Large intestine (tissue), 3 donors: ENCODE data around the gene TMEM107. TPM values are rescaled to one million over a fixed set of nuclear protein-coding genes. Genes with fewer than 3 reads are reported as not detected.

Source experiments
- DNase-seq, 2 donors: peaks; one replicate each; pipeline versions ENCODE4 v3.0.0 to v3.0.0-alpha.2; 2013
- H3K27ac ChIP-seq: one replicate; pipeline ENCODE4 v1.5.1; 2013; ENCODE audit warnings: low read length
- H3K27me3 ChIP-seq: 2 replicates; pipeline ENCODE4 v1.6.1; 2013; ENCODE audit warnings: low read length; ENCODE audit not compliant: control insufficient read depth, insufficient read depth
- H3K36me3 ChIP-seq: 2 replicates; pipeline ENCODE4 v1.6.1; 2013; ENCODE audit warnings: low read length; ENCODE audit not compliant: control insufficient read depth, insufficient read depth
- H3K4me1 ChIP-seq: one replicate; pipeline ENCODE4 v1.6.1; 2013; ENCODE audit warnings: low read length; ENCODE audit not compliant: control insufficient read depth, insufficient read depth
- H3K4me3 ChIP-seq: one replicate; pipeline ENCODE4 v1.5.1; 2013; ENCODE audit warnings: low read length
- H3K9me3 ChIP-seq: one replicate; pipeline ENCODE4 v1.6.1; 2013; ENCODE audit warnings: mild to moderate bottlenecking, low read depth, low read length, moderate library complexity; ENCODE audit not compliant: control insufficient read depth
- WGBS: methylation state at CpG from one replicate; pipeline ENCODE4 v1.1.5; 2013; ENCODE audit warnings: low lambda C conversion rate; ENCODE audit not compliant: insufficient coverage; 5-methylcytosine and 5-hydroxymethylcytosine counted together
- polyA plus RNA-seq: library from polyadenylated mRNA; unstranded; fragments of 120-200 nt; gene quantifications from one replicate; pipeline ENCODE4 v1.2.1, GENCODE V29; 2013

Gene TMEM107
- polyA plus RNA-seq, 1 donor: 11.4 TPM

GRCh38 chr17:8189041-8189710 lies 13.0 kb upstream of the TMEM107 start:
- DNase-seq: no peak
- Histone ChIP-seq H3K36me3 (no peaks in the 10 kb centered on the region), H3K9me3 (no peaks in the 10 kb centered on the region), H3K27me3 (no peaks in the 10 kb centered on the region), H3K4me3 (peak overlapping the region; percentile 82), H3K4me1 (peaks cover 31% of the 10 kb centered on the region), H3K27ac (peak overlapping the region; percentile 97)
- WGBS: no CpG with 5 or more reads among the region's 67 CpGs

GRCh38 chr17:8188263-8188839 lies 12.2 kb upstream of the TMEM107 start:
- peak overlapping the region; percentile 97 for H3K27ac ChIP-seq
- H3K9me3 ChIP-seq: no peaks in the 10 kb centered on the region
- no peaks in the 10 kb centered on the region for H3K36me3 ChIP-seq
- no CpG with 5 or more reads among the region's 12 CpGs for WGBS
- peak overlapping the region; percentile 82 for H3K4me3 ChIP-seq
- H3K27me3 ChIP-seq: no peaks in the 10 kb centered on the region
- H3K4me1 ChIP-seq: peaks cover 31% of the 10 kb centered on the region
- no peak for DNase-seq

- H3K4me3 ChIP-seq: peak overlapping the region; percentile 82
- no peaks in the 10 kb centered on the region for H3K36me3 ChIP-seq
- no peaks in the 10 kb centered on the region for H3K9me3 ChIP-seq
- peak overlapping the region; percentile 97 for H3K27ac ChIP-seq
- 7% methylated on average over 3 of the region's 25 CpGs for WGBS
- peaks cover 30% of the 10 kb centered on the region for H3K4me1 ChIP-seq
- H3K27me3 ChIP-seq: no peaks in the 10 kb centered on the region
- DNase-seq: peak; percentile 93 to 97
Measured at GRCh38 chr17:8187517-8188262, 11.5 kb upstream of the TMEM107 start.

DNA sequence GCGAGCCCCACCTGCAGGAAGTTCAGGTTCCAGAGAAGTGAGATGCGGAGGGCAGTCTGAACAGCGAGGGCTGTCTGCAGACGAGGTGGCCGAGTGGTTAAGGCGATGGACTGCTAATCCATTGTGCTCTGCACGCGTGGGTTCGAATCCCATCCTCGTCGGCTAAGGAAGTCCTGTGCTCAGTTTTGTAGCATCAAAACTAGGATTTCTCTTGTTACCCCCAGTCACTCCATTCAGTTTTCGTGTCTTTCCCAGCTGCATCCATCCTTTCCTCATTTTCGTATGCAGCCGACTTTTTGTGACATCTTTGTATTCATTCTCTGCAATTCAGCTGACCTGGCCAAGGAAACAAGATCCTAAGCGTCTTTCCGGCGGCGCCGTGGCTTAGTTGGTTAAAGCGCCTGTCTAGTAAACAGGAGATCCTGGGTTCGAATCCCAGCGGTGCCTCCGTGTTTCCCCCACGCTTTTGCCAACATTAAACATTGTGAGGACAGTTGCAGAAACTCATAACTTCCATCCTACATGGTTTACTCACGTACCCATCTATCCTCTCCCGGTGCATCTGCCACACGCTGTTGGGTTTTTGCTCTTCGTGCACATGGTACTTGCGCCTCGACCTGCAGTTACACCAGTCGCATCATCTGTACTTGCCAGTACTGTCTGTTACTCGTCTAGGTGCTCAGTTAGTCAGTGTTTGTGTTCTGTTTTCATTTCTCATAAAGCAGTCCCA lies 10.8 kb upstream of the TMEM107 start:
- WGBS: 0% methylated on average over 2 of the region's 32 CpGs
- peak; percentile 92 to 95 for DNase-seq
- peak overlapping the region; percentile 97 for H3K27ac ChIP-seq
- H3K4me1 ChIP-seq: peaks cover 27% of the 10 kb centered on the region
- H3K27me3 ChIP-seq: no peaks in the 10 kb centered on the region
- H3K4me3 ChIP-seq: peak overlapping the region; percentile 82
- H3K9me3 ChIP-seq: no peaks in the 10 kb centered on the region
- no peaks in the 10 kb centered on the region for H3K36me3 ChIP-seq

- no peaks in the 10 kb centered on the region for H3K36me3 ChIP-seq
- H3K9me3 ChIP-seq: no peaks in the 10 kb centered on the region
- DNase-seq: no peak
- H3K27ac ChIP-seq: peak overlapping the region; percentile 97
- peak overlapping the region; percentile 82 for H3K4me3 ChIP-seq
- H3K4me1 ChIP-seq: peaks cover 23% of the 10 kb centered on the region
- no CpG with 5 or more reads among the region's 23 CpGs for WGBS
- no peaks in the 10 kb centered on the region for H3K27me3 ChIP-seq
Measured at GRCh38 chr17:8186446-8186786, 10.2 kb upstream of the TMEM107 start.

DNA sequence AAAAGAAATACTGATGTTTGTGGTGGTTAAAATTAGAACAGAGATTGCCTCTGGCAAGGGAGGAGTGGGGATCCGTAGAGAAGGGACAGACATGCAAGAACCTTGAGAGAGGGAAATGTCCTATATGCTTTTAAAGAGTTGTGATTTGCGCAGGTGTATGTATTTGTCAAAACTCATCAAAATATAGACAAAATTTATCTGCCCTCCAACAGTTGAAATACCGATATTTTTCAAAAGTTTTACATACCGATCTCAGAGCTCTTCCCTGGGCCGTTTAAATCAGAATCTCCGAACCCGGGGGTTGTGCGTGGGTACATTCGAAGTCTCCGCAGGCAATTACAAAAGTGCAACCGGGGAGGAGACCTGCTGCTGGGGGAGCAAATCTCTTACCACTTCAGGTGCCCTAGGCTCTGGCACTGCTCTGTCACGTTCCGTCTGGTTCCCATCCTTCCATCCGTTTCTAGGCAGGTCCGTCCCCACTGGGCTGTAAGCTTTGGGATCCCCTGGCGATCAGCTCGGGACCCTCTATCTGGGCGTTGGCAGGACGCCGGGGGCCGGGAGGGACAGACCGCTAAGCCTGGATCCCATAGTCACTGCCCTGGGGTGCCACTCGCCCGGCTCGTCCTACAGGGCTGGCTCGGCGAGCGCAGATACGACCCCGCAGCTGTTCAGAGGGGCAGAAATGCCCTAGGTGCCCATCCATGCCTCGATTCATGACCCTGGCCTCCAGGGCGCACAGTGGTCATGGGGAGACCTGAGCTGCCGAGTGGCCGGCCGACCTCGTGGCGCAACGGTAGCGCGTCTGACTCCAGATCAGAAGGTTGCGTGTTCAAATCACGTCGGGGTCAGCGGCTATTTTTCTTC lies 9.6 kb upstream of the TMEM107 start:
- H3K4me1 ChIP-seq: peaks cover 21% of the 10 kb centered on the region
- H3K27me3 ChIP-seq: no peaks in the 10 kb centered on the region
- H3K9me3 ChIP-seq: no peaks in the 10 kb centered on the region
- WGBS: no CpG with 5 or more reads among the region's 44 CpGs
- no peaks in the 10 kb centered on the region for H3K36me3 ChIP-seq
- peak overlapping the region; percentile 97 for H3K27ac ChIP-seq
- H3K4me3 ChIP-seq: peak overlapping the region; percentile 82
- DNase-seq: peak; percentile 75 to 78

GRCh38 chr17:8176998-8177731 lies 985 bp upstream of the TMEM107 start:
- WGBS: no CpG with 5 or more reads among the region's 19 CpGs
- peak overlapping the region; percentile 80 for H3K4me3 ChIP-seq
- DNase-seq: peak in 1 of 2 donors; percentile 47
- no peaks in the 10 kb centered on the region for H3K9me3 ChIP-seq
- H3K27me3 ChIP-seq: no peaks in the 10 kb centered on the region
- H3K27ac ChIP-seq: peak overlapping the region; percentile 73
- H3K4me1 ChIP-seq: peaks cover 26% of the 10 kb centered on the region
- no peaks in the 10 kb centered on the region for H3K36me3 ChIP-seq

DNA sequence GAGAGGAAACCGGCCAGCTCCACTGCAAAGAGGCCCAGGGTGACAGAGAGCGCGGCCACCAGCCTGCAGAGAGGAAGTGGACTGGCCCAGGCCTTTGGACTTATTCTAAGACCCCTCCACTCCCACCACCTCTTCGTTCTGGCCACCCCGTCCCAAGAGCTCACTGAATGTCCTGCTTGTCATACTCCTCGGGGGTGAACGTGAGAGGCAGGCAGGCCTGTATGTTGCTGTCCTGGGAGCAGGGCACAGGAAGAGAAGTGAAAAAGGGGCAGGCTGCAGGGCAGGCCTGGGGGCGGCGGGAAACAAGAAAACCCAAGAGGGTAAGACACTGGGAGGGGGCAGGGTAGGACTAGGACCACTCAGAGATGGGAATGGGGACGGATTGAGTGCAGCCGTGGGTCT lies 384 bp downstream of the TMEM107 start:
- Histone ChIP-seq H3K27me3 (no peaks in the 10 kb centered on the region), H3K4me3 (peak overlapping the region; percentile 80), H3K9me3 (no peaks in the 10 kb centered on the region), H3K4me1 (peaks cover 26% of the 10 kb centered on the region), H3K27ac (peak overlapping the region; percentile 73), H3K36me3 (no peaks in the 10 kb centered on the region)
- no CpG with 5 or more reads among the region's 11 CpGs for WGBS
- DNase-seq: no peak

- H3K4me3 ChIP-seq: peak overlapping the region; percentile 35
- H3K27ac ChIP-seq: peak overlapping the region; percentile 79
- peaks cover 26% of the 10 kb centered on the region for H3K4me1 ChIP-seq
- no peaks in the 10 kb centered on the region for H3K36me3 ChIP-seq
- WGBS: 0% methylated on average over 1 of the region's 14 CpGs
- no peaks in the 10 kb centered on the region for H3K9me3 ChIP-seq
- no peaks in the 10 kb centered on the region for H3K27me3 ChIP-seq
- no peak for DNase-seq
Measured at GRCh38 chr17:8173871-8174322, 2.3 kb downstream of the TMEM107 start.
